OCI-LY7 (cell line): ENCODE measurements around the gene MTOR. TPM values are rescaled to one million over a fixed set of nuclear protein-coding genes. Genes with fewer than 3 reads are reported as not detected.

Experiments used
- BruUV-seq: library from RNA; stranded (reverse); fragments of 400-500 nt; replicated peaks from 2 replicates; lab custom pipeline; 2021; lab: Mats Ljungman, UMichigan
- CTCF ChIA-PET: fragments of 300-600 bp; sonication (Branson Sonifier 250); formaldehyde crosslinking; loops from one replicate; lab custom pipeline; 2022; ENCODE audit warnings: antibody characterized with exemption; ENCODE audit not compliant: unreplicated experiment; lab: Charles Lee
- POLR2A ChIA-PET: fragments of 300-600 bp; sonication (Branson Sonifier 250); formaldehyde crosslinking; loops from one replicate; lab custom pipeline; 2022; ENCODE audit warnings: antibody characterized with exemption; lab: Charles Lee
- DNase-seq: peaks from one replicate; pipeline ENCODE4 v3.0.0-alpha.2; 2015; ENCODE audit warnings: low spot score
- H2AFZ ChIP-seq: fragments of 200-600 bp; sonication (generic), shearing (Covaris generic); 2 replicates; pipeline ENCODE4 v1.6.1; 2014; ENCODE audit warnings: mild to moderate bottlenecking, antibody characterized with exemption, low read length, moderate library complexity
- H3K27ac ChIP-seq: fragments of 200-600 bp; sonication (generic); 2 replicates; pipeline ENCODE4 v1.5.1; 2014; ENCODE audit warnings: mixed run types, low read depth, mild to moderate bottlenecking, moderate library complexity, low read length, inconsistent platforms; ENCODE audit not compliant: poor library complexity, severe bottlenecking
- H3K36me3 ChIP-seq: fragments of 200-600 bp; sonication (generic); 2 replicates; pipeline ENCODE4 v1.6.1; 2014; ENCODE audit warnings: mild to moderate bottlenecking, antibody characterized with exemption, low read length, moderate library complexity, mixed read lengths; ENCODE audit not compliant: insufficient read depth
- H3K4me1 ChIP-seq: fragments of 200-600 bp; sonication (generic); 2 replicates; pipeline ENCODE4 v1.5.1; 2014; ENCODE audit warnings: mild to moderate bottlenecking, low read length; ENCODE audit not compliant: insufficient read depth, poor library complexity, severe bottlenecking
- H3K4me2 ChIP-seq: fragments of 200-600 bp; sonication (generic); 2 replicates; pipeline ENCODE4 v1.6.1; 2014; ENCODE audit warnings: mild to moderate bottlenecking, low read length
- H3K4me3 ChIP-seq: fragments of 200-600 bp; sonication (generic); 2 replicates; pipeline ENCODE4 v1.5.1; 2014; ENCODE audit warnings: mild to moderate bottlenecking, low read depth, low read length; ENCODE audit not compliant: poor library complexity, severe bottlenecking
- H3K79me2 ChIP-seq: fragments of 200-600 bp; sonication (generic); 2 replicates; pipeline ENCODE4 v1.6.1; 2016; ENCODE audit warnings: low read depth, mild to moderate bottlenecking, low read length, moderate library complexity, mixed read lengths; ENCODE audit not compliant: insufficient read depth
- H3K9me2 ChIP-seq: fragments of 200-600 bp; sonication (generic); 2 replicates; pipeline ENCODE4 v1.6.1; 2016; ENCODE audit warnings: mild to moderate bottlenecking, low read length, mixed read lengths; ENCODE audit not compliant: insufficient read depth
- H3K9me3 ChIP-seq: fragments of 200-600 bp; sonication (generic); 2 replicates; pipeline ENCODE4 v1.6.1; 2014; ENCODE audit warnings: mild to moderate bottlenecking, mixed run types, low read length, mixed read lengths
- H4K20me1 ChIP-seq: fragments of 200-600 bp; sonication (generic); 2 replicates; pipeline ENCODE4 v1.6.1; 2014; ENCODE audit warnings: mild to moderate bottlenecking, antibody characterized with exemption, low read length, moderate library complexity, mixed read lengths; ENCODE audit not compliant: insufficient read depth
- EZH2phosphoT487 ChIP-seq: fragments of 200-600 bp; sonication (generic); IDR thresholded peaks from 2 replicates; pipeline ENCODE4 v1.6.1; 2018; ENCODE audit warnings: low read depth, borderline replicate concordance, mild to moderate bottlenecking, mixed run types, antibody characterized with exemption, low read length, moderate library complexity, mixed read lengths
- intact Hi-C: fragments of 100-400 bp; cut with micrococcal nuclease; formaldehyde crosslinking; loops from one replicate; pipeline ENCODE4 v1.10.0; 2022; ENCODE audit not compliant: unreplicated experiment
- total RNA-seq, 2 experiments: library from RNA; depleted of rRNA in 1 of 2; stranded (reverse); fragments of >200 nt in 1 of 2; shearing (Covaris generic) in 1 of 2; gene quantifications; 2 replicates each; pipeline ENCODE4 v1.2.3, GENCODE V29; 2014 to 2022
- TF ChIP-seq, protein P1 (sequence below): fragments of 200-600 bp; sonication (generic); conservative IDR thresholded peaks from 2 replicates; pipeline ENCODE4 v1.5.1; 2014; ENCODE audit warnings: mild to moderate bottlenecking, antibody characterized with exemption, low read length, moderate library complexity, mixed read lengths

The MTOR gene
- total RNA-seq, 2 experiments from 2014 or later = 41.1 to 58.6 TPM

DNA sequence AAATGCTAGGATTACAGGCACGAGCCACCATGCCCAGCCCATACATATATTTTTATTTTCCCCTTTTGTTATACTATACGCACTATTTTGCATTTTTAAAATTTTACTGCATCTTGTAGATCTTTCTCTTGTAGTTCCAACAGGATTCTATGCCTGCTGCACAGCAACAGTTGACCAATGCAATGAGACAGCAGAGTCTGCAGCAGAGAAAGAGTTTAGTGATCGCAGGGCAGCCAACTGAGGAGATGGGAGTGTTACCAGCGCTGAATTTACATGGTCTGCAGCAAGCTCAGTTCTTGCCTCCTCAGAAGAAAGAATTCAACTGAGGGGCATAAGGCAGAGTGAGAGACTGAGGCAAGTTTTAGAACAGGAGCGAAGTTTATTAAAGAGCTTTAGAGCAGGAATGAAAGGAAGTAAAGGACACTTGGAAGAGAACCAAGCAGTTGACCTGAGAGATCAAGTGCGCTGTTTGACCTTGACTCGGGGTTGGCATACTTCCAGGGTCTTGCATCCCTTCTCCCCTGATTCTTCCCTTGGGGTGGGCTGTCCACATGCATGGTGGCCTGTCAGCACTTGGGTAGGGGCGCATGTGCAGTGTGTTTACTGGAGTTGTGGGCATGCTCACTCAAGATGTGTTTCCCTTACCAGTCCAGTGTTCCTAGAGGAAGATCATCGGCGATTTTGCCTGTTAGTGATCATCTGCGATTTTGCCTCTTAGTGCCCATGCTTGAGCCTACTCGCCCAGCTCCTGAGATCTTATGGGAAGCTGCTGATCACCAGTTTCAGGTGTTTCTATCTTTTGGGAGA is 4.1 kb upstream of the MTOR start:
- intact Hi-C loops = no loop called here
- BruUV-seq = no TSS peak
- H3K4me2 ChIP-seq = no peak overlapping the region
- H3K4me3 ChIP-seq = no peak overlapping the region
- no peaks in the 10 kb centered on the region for H3K36me3 ChIP-seq
- DNase-seq = no peak
- no peaks in the 10 kb centered on the region for H3K9me3 ChIP-seq
- TF ChIP-seq, protein P1, sequence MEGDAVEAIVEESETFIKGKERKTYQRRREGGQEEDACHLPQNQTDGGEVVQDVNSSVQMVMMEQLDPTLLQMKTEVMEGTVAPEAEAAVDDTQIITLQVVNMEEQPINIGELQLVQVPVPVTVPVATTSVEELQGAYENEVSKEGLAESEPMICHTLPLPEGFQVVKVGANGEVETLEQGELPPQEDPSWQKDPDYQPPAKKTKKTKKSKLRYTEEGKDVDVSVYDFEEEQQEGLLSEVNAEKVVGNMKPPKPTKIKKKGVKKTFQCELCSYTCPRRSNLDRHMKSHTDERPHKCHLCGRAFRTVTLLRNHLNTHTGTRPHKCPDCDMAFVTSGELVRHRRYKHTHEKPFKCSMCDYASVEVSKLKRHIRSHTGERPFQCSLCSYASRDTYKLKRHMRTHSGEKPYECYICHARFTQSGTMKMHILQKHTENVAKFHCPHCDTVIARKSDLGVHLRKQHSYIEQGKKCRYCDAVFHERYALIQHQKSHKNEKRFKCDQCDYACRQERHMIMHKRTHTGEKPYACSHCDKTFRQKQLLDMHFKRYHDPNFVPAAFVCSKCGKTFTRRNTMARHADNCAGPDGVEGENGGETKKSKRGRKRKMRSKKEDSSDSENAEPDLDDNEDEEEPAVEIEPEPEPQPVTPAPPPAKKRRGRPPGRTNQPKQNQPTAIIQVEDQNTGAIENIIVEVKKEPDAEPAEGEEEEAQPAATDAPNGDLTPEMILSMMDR = no peak
- TF ChIP-seq EZH2phosphoT487 = no peak
- ChIA-PET CTCF (no interaction called here), POLR2A (interaction anchor here (0.7 to 1.6 kb wide), 2 partner anchors 14 to 381 kb away, joined by 3 to 4 read pairs; no protein-coding TSS in a partner anchor)
- no peak overlapping the region for H3K27ac ChIP-seq
- H3K9me2 ChIP-seq = no peaks in the 10 kb centered on the region
- peaks cover 7% of the 10 kb centered on the region for H3K4me1 ChIP-seq
- peaks cover 4% of the 10 kb centered on the region; the same call in 1 of the 2 replicates for H4K20me1 ChIP-seq
- H3K79me2 ChIP-seq = peaks cover 8% of the 10 kb centered on the region
- H2AFZ ChIP-seq = no peak overlapping the region

DNA sequence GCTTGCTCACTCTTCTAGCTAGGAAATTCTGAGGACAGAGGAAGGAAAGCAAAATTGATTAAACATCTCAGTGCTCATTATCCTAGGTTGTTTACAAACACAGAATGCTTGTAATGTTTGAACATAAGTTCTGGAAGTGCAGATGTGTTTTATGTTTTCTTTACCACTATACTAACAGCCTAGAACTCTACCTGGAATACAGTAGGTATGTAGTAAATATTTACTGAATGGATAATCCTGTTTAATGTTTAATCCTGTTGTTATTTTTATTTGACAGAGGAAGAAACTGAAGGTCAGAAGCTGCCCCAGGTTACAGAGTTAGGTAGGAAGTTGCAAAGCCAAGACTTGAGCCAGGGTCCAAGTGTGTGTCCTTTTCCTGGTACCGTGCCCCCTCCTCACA is 6.1 kb downstream of the MTOR start:
- no peak for TF ChIP-seq EZH2phosphoT487
- TF ChIP-seq, protein P1 = no peak
- Histone ChIP-seq H2AFZ (no peak overlapping the region), H3K4me3 (no peak overlapping the region), H3K79me2 (peaks cover 11% of the 10 kb centered on the region), H3K9me2 (no peaks in the 10 kb centered on the region), H3K36me3 (peaks cover 83% of the 10 kb centered on the region), H3K9me3 (no peaks in the 10 kb centered on the region), H4K20me1 (no peaks in the 10 kb centered on the region), H3K27ac (no peak overlapping the region), H3K4me2 (no peak overlapping the region), H3K4me1 (peaks cover 12% of the 10 kb centered on the region)
- no TSS peak for BruUV-seq
- no peak for DNase-seq
- ChIA-PET CTCF (no interaction called here), POLR2A (no interaction called here)
- intact Hi-C loops = no loop called here

DNA sequence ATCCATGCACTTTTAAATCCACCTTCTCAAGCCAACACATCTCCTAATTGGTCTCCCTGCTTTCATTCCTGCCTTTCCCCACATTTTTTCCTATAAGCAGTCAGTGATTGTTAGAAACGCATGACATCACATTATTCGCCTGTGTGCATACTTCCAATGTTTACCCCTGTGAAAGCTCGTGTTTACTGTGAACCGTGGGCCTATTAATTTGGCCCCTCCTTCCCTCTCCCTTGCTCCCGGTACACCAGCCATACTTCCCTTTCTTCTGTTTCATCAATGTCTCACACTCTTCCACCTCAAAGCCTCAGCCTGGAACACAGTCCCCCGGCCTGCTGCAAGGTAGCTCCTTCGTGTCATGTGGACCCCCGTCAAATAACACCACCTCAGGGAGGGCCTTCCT is 9.1 kb downstream of the MTOR start:
- CTCF ChIA-PET = no interaction called here
- Histone ChIP-seq H3K4me2 (no peak overlapping the region), H3K9me2 (no peaks in the 10 kb centered on the region), H2AFZ (no peak overlapping the region), H3K79me2 (no peaks in the 10 kb centered on the region), H3K4me3 (no peak overlapping the region), H3K4me1 (no peaks in the 10 kb centered on the region), H3K36me3 (peaks cover 81% of the 10 kb centered on the region), H3K9me3 (no peaks in the 10 kb centered on the region), H3K27ac (no peak overlapping the region), H4K20me1 (no peaks in the 10 kb centered on the region)
- POLR2A ChIA-PET = interaction anchor here (0.7 to 1.5 kb wide), 2 partner anchors 12 to 48 kb away, joined by 3 to 4 read pairs; no protein-coding TSS in a partner anchor
- no TSS peak for BruUV-seq
- TF ChIP-seq, protein P1 = no peak
- TF ChIP-seq EZH2phosphoT487 = no peak
- DNase-seq = no peak
- intact Hi-C loops = no loop called here
